GM18907 (cell line): ENCODE data around the gene TMTC2.

Source experiments
- ATAC-seq: cut with Tn5 transposase; IDR thresholded peaks from one replicate; pipeline ENCODE4 v1.9.1; 2021; ENCODE audit warnings: mild to moderate bottlenecking, moderate library complexity; ENCODE audit not compliant: unreplicated experiment

The TMTC2 gene

DNA sequence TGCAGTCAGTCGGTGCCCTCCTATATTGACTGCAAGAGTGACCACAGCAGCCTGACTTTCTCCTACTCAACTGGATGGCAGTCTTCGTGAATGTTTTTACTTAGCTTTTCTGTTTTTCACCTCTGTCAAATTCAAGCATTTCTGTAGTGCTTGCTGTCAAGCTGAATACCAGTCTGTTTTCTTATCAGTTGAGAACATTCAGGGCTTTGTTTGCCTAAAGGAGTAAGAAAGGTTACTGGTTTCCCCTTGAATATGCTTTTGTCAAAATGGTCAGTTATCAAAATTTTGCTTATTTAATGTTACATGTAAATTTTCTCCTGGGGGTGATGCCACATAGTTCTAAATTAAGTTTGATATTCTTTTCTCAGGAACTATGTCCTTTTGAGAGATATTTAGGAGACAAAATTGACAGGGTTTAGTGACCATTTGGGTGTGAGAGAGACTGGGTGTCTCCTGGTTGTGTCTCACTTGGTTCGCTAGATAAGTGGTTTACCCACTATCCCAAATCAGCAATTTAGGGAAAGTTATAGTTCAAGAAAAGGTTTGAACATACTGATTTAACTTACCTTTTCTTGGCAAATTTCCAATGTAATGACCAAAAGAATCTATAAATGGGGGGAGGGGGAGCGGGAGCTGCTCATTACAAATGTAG, 366.3 kb downstream of the TMTC2 start:
- ATAC-seq, result no peak

DNA sequence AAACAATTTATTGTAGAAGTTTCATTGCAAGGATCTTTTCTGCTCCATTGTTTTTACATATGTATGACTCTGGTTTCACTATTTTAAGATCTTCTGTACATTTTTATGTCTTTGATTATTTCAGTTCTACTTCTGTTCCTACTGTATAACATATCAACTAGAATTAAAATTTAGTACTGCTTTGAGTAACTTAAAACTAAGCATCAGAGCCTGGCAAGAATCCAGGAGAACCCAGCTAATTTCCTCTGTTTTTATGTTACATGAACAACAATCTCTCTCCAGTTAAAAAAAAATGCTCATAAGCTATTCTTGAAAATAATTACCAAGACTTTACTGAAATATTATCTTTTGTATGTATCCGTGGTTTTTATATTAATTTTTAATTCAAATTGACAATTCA, 370.7 kb downstream of the TMTC2 start:
- no peak for ATAC-seq

DNA sequence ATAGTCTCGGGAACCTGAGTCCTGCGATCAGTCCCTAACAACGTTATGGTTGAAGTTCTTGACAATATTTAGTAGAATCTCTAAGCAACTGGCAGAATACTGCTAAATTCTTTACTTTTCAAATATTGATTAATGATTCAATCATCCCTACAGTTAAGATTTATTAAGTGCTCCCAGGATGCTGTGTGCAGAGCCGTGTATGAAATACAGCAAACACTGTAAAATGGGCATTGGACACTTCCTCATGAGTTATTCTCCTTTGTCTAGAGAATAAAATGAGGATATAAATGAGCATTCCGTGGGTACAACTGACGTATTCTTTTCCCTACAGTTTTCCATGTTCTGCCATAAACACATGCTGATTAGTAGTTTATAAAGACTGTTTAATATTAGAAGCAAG, 372.4 kb downstream of the TMTC2 start:
- no peak for ATAC-seq

DNA sequence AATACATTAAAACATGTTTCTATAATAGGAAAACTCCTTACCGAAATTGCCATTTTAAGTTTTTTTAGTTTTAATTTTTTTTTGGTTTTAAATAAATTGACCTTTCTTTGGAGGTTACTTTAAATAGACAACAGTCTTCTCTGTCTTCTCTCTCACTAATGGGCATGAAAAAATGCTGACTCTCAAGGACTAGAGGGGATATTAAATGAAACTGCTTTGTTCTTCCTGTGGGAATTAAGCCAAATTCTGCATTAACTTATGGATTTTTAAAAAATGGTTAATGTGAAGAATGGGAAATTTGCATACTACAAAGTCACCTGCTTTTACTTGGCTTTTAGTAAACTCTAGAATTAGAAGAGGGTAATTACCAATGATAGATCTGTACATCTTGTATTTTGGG, 378.9 kb downstream of the TMTC2 start:
- no peak for ATAC-seq

DNA sequence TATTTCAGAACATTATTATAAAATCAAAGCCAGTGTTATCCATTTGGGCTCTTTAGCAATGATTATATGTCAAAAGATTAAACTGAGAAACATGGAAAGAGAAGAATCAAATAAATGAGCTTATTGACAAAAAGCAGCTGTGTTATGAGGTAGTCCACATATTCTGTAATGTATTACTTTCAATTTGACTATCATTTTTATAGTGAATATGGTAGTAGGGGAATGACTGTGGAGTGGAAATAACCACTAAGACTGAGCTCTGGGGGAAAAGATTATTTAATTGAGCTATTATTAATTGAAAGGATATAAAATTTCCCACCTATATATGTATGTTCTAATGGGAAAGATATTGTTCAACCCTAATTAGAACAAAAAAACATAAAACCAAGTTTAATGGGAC, 381.3 kb downstream of the TMTC2 start:
- ATAC-seq, result peak; percentile 93

DNA sequence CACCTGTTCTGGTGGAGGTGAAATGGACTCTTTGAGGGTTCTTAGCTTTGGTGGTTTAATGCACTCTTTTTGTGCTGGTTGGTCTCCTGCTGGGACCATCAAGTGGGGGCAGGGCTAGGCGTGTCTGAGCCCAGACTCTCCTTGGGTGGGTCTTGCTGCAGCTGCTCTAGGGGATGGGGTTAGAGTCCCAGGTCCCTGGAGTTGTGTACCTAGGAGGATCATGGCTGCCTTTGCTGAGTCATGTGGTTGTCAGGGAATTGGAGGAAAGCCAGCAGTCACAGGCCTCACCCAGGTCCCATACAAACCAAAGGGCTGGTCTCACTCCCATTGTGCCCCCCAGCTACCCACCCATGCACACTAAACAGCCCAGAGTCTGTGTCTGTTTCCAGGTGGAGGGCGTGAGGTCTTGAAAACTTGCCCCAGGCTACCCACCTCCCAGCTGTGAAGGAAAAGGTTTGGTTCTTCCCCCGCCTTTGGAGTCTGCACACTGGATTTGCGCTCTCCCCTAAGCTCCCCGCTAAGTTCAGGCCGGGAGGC, 387.7 kb downstream of the TMTC2 start:
- no peak for ATAC-seq

DNA sequence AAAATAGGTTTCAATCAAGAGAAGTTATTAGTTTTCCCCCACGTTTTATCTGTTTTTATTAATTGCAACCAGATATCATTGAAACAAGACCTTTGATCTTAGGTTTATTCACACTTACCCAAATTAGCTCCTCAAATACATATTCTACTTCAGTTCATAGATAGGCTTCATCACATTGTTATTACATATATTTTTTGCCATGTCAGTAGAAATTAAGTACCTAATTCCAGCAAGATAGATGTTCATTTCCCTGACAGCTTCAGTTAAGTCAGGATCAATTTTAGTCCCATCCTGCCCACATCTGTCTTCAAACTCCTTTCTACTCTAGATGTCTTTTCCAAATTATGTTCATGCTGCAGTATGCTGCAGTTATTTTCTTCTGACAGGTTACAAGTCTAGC, 388.8 kb downstream of the TMTC2 start:
- ATAC-seq, result no peak

DNA sequence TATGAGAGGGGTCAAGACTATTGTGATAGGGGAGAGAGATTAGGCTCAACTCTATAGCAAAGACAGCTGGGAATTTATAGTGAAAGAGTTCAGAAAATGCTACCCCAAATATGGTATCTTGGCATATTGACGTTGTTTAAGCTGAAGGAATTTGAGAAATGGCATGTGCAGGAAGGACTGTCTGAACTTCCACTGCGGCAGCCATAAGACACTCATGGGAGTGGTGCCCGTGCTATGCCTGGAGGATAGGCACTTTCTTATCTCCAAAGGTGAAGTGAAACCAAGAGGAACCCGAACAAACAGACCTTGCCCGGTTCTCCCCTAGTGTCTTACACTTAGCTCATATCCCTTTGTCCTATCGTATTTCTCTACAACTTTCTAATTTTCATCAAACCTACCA, 390.3 kb downstream of the TMTC2 start:
- no peak for ATAC-seq

DNA sequence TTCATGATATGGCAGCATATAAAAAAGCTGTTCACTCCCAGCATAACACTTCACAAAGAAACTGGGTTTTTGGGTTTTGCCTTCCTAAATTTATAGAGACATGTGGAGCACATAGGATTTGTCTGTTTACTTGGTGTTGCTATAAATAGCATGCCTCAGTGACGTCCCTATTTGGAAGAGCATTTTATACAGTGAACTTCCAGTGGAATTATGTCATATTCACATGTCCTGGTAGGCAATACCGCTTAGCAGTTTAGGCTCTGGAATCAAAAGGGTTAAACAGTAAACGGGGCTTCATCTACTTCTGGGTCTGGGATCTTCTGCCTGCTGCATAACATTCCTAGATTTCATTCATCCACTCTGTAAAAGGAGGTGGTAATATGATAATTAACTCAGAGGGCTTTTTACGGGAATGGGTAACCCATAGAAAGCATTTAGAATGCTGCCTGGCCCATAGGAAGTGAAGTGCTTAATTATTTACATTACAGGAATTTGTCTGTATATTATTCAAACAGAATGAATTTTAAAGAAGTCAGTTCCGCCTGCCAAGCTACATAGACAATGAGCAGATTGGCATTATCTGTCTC, 396.1 kb downstream of the TMTC2 start:
- no peak for ATAC-seq

DNA sequence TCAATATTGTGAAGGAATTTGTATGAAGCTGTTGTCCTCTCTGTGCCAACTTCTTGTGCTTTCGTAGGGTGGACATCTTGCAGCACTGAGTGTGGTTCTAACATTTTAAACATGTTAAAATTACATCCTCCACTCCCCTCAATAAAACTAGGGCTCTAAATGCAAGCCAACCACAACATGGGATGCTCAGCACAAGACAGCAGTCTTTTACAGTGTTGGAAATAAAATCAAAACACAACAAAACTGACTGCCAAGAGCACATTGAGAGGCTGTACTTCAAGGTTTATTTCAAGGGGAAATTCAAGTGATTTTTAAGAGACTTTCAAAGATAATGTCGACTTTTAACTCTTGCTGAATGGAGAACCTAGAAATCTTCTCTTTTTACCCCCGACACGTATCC, 396.9 kb downstream of the TMTC2 start:
- no peak for ATAC-seq

DNA sequence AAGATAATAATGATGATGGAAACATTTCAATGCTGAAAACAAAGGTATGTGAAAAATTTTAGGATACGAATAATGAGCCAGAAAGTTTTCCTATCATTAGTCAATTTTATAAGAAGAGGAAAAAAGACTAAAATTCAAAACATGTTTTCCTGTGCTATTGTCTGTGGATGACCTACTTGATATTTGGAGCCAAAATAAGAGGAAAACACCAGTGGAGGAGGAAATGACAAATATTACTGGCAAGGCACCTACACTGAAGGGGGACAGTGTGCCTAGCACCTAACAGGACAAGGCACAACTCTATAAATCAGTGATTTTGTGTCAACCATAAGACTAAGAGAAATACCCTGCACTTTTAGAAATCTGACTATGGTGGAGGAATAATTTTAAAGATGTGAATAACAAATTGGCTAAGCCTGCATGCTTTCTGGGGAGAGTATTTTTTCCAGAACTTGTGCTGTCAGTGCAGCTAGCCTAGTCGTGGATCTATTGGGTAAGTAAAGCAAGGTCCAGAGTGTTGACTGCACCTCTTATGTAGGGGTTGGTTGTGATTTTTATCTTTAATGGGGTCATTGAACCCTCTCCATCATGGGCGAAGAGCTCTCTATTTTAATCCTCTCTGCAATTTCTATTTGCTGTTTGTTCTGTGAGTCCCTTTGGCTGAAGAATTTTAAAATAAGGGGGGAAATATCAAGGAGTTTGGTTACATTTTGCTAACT, 398.0 kb downstream of the TMTC2 start:
- ATAC-seq, result no peak

DNA sequence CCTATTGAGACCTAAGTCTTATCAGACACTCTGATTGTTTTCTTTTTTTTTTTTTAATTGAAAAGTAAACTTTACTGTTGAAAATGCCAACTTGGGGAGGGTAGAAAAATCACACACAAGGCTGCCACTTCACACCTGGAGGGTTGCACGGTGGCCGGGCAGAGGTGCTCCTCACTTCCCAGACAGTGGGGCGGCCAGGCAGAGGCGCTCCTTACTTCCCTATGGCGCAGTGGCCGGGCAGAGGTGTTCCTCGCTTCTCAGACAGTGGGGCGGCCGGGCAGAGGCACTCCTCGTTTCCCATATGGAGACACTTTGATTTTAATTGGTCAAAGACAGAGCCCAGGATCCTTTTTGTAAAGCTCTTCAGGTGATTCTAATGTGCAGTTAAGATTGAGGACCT, 399.3 kb downstream of the TMTC2 start:
- ATAC-seq, result no peak

DNA sequence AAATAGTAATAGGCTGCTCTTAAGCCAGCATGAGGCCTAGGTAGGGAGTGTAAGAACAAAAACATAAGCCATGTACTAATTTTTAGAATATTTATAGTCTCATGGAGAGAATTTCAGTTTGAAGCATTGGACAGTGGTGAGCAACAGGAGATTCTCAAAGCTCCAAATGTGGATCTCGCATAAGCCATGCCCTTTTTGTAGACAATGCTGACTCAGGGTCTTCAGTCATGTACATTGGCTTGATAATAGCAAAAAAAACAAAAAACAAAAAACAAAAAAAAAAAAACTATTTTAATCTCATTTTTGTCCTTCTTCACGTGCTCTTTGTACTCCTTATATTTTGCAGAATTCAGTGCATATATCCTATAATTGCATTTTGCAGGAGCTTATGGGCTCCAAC, 402.9 kb downstream of the TMTC2 start:
- ATAC-seq, result no peak

DNA sequence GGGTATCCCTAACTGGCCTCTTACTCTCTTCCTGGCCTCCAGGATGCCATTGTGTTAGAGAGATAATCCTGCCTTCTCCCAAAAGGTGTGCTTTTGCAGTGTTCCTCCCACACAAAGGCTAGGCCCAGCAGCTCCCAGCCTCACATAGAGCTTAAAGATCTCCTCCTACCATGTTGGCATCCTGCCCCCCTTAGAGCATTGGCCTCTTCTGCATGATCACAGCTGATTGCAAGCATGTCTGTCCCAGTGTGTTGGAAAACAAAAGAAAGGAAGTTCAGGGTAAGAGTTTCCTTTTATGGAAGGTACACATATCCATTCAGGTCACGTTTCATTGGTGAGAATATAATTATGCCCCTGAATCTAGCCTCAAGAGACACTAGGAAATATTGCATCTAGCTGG, 405.4 kb downstream of the TMTC2 start:
- ATAC-seq, result no peak

DNA sequence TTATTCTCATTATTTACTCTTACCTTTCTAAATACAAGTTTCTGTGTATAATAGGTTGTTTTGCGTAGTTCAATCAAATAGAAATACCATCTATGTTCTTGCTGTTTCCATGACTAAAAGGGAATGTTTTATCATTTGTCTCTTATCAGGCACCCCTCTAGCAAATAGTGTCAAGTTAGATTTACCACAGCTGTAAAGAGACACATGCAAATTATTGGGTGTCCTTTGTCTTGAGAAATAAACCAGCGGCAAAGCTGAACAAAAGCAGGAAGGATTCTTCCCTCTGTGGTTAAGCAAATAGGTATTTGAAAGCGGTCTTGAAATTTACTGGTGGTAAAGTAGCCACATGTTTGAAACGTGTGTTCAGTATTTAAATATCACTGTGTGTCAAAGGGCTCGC, 405.9 kb downstream of the TMTC2 start:
- ATAC-seq, result no peak

DNA sequence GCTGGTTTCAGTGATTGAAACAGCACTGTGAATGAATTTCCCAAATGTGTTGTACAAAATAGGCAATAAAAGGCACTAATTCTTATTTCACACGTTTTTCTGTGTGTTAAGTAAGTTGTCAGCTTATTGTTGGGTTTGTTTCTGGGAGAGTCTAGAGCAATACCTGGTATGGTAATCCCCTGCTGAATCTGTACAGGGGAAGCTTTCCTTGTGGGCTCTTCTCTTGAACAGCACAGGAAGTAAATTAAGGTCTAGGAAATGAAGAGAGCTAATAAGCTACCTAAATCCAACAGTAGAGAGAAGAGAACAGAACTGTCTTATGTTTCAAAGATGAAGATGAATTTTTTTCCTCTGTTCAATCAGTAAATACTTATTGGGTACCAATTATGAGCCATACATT, 406.7 kb downstream of the TMTC2 start:
- ATAC-seq, result peak; percentile 65

DNA sequence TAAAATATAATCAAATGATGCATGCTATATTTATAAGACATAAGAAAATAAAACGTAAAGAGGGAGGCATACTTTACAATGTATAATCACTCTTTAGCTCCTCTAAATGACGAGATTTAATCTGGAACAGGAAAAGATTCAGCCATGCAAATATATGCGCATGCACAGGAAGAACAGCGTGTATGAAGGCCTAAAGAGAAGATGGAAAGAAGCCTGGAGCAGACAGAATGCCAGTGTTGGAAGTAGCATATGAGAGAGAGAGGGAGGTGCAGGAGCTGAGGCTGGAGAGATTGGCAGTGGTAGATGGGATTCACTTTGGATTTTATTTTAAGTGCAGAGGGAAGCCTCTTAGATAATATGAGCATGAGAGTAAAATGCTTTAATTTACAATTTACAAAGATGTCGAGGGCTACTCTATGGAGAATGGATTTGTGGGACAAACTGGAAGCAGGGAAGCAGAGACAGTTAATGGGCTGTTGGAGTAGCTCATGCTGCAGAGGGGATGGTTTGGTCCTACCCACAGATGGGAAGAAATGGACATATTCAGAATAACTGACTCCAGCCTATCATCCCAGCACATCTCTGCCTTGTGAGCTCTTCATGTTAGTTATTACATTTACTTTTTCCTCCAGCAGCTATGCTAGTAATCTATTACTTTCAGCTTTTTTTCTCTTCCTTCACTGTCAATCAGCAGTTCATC, 411.1 kb downstream of the TMTC2 start:
- no peak for ATAC-seq

DNA sequence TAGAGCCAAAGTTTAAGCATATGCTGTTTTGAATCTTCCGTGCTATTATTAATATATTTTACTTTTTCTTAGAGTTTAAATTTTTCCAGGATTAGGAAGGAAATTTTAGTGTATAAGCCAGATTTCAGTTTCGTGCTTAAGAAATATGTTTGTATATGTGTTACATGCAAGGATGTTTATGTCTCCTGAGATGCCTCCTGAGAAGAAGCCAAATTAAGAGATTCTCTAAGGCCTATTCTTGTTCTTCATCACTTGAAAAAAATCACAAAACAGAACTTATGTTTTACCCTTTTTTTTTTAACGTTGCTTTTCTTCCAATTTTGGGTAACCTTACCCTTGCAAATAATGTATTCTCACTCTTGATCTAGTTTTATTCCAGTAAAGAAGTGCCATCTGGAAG, 412.7 kb downstream of the TMTC2 start:
- ATAC-seq, result no peak

DNA sequence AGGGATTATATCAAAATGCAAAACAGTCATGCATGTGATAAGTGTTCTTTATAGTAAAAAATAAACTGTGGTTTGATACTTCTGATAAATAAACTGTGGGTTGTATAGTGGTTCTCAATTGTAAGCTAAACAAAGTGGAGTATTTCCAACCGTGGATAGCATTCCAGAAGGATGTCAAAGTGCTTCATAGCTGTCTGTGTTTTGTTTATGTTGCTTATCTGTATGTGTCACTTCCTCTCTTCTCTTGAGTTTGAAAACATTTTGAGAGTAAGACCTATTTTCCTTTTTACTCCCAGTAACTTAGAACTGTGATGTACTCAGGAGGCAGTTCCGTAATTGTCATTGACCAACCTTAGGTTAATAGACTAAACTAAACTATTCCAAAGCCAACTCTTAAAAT, 415.8 kb downstream of the TMTC2 start:
- ATAC-seq, result no peak

DNA sequence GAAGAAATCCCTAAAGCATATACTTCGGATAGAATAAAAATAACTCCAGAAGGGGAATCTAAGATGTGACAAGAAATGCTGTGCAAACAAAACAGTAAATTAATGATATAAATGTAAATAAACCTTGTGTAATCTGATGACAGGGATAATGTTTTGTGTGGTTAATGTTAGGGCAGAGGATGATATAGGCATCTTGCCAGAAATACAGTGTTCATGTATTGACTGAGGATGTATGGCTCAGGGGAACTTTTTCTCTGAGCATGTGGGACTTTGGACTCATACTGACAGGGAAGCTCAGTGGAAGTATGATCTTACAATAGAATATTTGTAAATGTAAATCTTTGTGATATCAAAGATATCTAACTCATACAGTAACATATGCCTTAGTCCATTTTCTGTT, 420.2 kb downstream of the TMTC2 start:
- ATAC-seq, result no peak

DNA sequence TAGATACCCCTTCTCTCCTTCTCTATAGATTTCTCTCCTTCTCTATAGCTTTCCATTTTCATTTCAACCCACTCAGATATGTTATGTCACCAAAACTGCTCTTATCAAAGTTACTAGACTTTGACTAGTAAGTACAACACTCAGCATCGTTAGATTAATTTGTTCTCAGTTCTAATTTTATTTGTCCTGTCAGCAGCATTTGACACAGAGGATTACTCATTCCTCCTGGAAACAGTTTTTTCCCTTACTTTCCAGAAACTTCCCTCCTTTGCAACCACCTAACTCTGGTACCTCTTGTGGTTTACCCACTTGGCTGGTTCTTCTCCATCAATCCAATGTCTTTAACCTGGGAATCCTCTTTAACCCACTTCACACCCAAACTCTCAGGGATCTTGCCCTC, 423.7 kb downstream of the TMTC2 start:
- no peak for ATAC-seq

DNA sequence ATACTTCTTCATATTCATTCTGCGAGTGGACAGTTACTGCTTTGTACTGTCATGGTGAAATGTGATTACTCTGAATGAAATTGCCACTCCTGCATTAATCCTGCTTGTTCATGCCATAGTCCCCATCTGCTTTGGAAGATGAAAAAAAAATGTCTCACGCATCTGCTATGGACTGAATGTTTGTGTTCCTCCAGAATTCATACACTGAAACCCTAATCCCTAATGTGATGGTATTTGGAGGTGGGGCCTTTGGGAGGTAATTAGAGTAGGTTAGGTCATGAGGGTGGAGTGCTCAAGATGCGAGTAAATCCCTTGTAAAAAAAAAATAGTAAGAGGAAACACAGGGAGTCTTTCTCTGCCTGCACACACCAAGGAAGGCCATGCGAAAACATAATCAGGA, 427.2 kb downstream of the TMTC2 start:
- no peak for ATAC-seq
